GM10847 (cell line): ENCODE data around the gene DNAH5.

ENCODE experiments used
- POLR2A ChIP-seq: IDR thresholded peaks from 2 replicates; pipeline ENCODE4 v1.6.1; 2011; ENCODE audit not compliant: insufficient read length; ENCODE audit errors: extremely low read depth

DNAH5 gene

GRCh38 chr5:13946111-13946510, 1.6 kb upstream of the DNAH5 start:
- no peak for TF ChIP-seq POLR2A

- no peak for TF ChIP-seq POLR2A
These were observed 783 bp upstream of the DNAH5 start for GRCh38 chr5:13945271-13945670.

- TF ChIP-seq POLR2A: no peak
These were observed 812 bp downstream of the DNAH5 start for GRCh38 chr5:13943676-13944075.

GRCh38 chr5:13941468-13941867, 3.0 kb downstream of the DNAH5 start:
- TF ChIP-seq POLR2A: no peak

GRCh38 chr5:13939638-13940037, 4.8 kb downstream of the DNAH5 start:
- TF ChIP-seq POLR2A: no peak

GRCh38 chr5:13934921-13935320, 9.6 kb downstream of the DNAH5 start:
- no peak for TF ChIP-seq POLR2A

GRCh38 chr5:13934125-13934524, 10.4 kb downstream of the DNAH5 start:
- no peak for TF ChIP-seq POLR2A

- no peak for TF ChIP-seq POLR2A
These were observed 11.9 kb downstream of the DNAH5 start for GRCh38 chr5:13932561-13932960.

GRCh38 chr5:13932011-13932410, 12.5 kb downstream of the DNAH5 start:
- no peak for TF ChIP-seq POLR2A

- no peak for TF ChIP-seq POLR2A
These were observed 13.8 kb downstream of the DNAH5 start for GRCh38 chr5:13930541-13931171.

- TF ChIP-seq POLR2A: no peak
These were observed 17.8 kb downstream of the DNAH5 start for GRCh38 chr5:13926731-13927130.

- TF ChIP-seq POLR2A: no peak
These were observed 22.9 kb downstream of the DNAH5 start for GRCh38 chr5:13921578-13921977.

- no peak for TF ChIP-seq POLR2A
These were observed 24.7 kb downstream of the DNAH5 start for GRCh38 chr5:13919786-13920185.

- no peak for TF ChIP-seq POLR2A
These were observed 25.4 kb downstream of the DNAH5 start for GRCh38 chr5:13919087-13919486.

- no peak for TF ChIP-seq POLR2A
These were observed 27.4 kb downstream of the DNAH5 start for GRCh38 chr5:13917061-13917460.

- no peak for TF ChIP-seq POLR2A
These were observed 30.5 kb downstream of the DNAH5 start for GRCh38 chr5:13913962-13914361.

- TF ChIP-seq POLR2A: no peak
These were observed 33.7 kb downstream of the DNAH5 start for GRCh38 chr5:13910637-13911288.
